ENCODE data around the gene TBC1D3B. TPM values are rescaled to one million over a fixed set of nuclear protein-coding genes. Genes with fewer than 3 reads are reported as not detected.

TBC1D3B gene
- total RNA-seq, 1 experiment from 2014 or later, result 11.3 TPM

- H3K4me2 ChIP-seq (ENCODE audit: low read length), result no peak overlapping the region
- no peaks in the 10 kb centered on the region for H3K9me2 ChIP-seq (ENCODE audit: insufficient read depth)
- H3K9me3 ChIP-seq (ENCODE audit: control insufficient read depth in 1 of 2, insufficient read depth in 1 of 2, low read depth in 1 of 2, low read length in 2 of 2), result no peaks in the 10 kb centered on the region
- ChIA-PET RAD21 (ENCODE audit: low non-redundant PET in 1 of 2, low total read pairs in 2 of 2, uncharacterized antibody in 2 of 2, unreplicated experiment in 2 of 2) (interaction anchor here in 1 of 2 experiments (1.0 kb wide), 1 partner anchor 172 kb away, joined by 3 read pairs; no protein-coding TSS in a partner anchor), POLR2A (interaction anchor here (1.3 kb wide), 1 partner anchor 9 kb away, joined by 3 read pairs; no protein-coding TSS in a partner anchor), CTCF (interaction anchor here (0.6 to 2.0 kb wide), 4 partner anchors 9 to 173 kb away, joined by 3 to 6 read pairs (median 4); no protein-coding TSS in a partner anchor)
- no peak overlapping the region for H3K27ac ChIP-seq (ENCODE audit: low read depth, low read length)
- TF ChIP-seq MAX (IDR thresholded peaks at IDR 0.05), result no peak
- TF ChIP-seq FOSL1 (IDR thresholded peaks at IDR 0.05; ENCODE audit: low read depth), result no peak
- TF ChIP-seq SIN3A (IDR thresholded peaks at IDR 0.05; ENCODE audit: low read depth), result no peak
- TF ChIP-seq RAD21 (IDR thresholded peaks at IDR 0.05; ENCODE audit: low read depth), result no peak
- TF ChIP-seq EZH2phosphoT487 (IDR thresholded peaks at IDR 0.05; ENCODE audit: borderline replicate concordance), result no peak
- no peak for TF ChIP-seq EZH2 (IDR thresholded peaks at IDR 0.05)
- no peak for TF ChIP-seq SRF (IDR thresholded peaks at IDR 0.05; ENCODE audit: low read depth)
- TF ChIP-seq ELF1 (IDR thresholded peaks at IDR 0.05; ENCODE audit: borderline replicate concordance, low read depth), result no peak
- no peak for TF ChIP-seq ZFX (IDR thresholded peaks at IDR 0.05)
- TF ChIP-seq, protein P1, sequence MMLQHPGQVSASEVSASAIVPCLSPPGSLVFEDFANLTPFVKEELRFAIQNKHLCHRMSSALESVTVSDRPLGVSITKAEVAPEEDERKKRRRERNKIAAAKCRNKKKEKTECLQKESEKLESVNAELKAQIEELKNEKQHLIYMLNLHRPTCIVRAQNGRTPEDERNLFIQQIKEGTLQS (IDR thresholded peaks at IDR 0.05), result no peak
- no peak for TF ChIP-seq EGR1 (IDR thresholded peaks at IDR 0.05; ENCODE audit: low read depth)
- TF ChIP-seq ZNF274 (IDR thresholded peaks at IDR 0.05; ENCODE audit: low read depth, low read length), result no peak
- TF ChIP-seq, protein P2, sequence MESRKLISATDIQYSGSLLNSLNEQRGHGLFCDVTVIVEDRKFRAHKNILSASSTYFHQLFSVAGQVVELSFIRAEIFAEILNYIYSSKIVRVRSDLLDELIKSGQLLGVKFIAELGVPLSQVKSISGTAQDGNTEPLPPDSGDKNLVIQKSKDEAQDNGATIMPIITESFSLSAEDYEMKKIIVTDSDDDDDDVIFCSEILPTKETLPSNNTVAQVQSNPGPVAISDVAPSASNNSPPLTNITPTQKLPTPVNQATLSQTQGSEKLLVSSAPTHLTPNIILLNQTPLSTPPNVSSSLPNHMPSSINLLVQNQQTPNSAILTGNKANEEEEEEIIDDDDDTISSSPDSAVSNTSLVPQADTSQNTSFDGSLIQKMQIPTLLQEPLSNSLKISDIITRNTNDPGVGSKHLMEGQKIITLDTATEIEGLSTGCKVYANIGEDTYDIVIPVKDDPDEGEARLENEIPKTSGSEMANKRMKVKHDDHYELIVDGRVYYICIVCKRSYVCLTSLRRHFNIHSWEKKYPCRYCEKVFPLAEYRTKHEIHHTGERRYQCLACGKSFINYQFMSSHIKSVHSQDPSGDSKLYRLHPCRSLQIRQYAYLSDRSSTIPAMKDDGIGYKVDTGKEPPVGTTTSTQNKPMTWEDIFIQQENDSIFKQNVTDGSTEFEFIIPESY (IDR thresholded peaks at IDR 0.05; ENCODE audit: extremely low read depth, insufficient replicate concordance, low read length), result no peak
- TF ChIP-seq SP1 (IDR thresholded peaks at IDR 0.05; ENCODE audit: low read depth), result no peak
- TF ChIP-seq JUND (IDR thresholded peaks at IDR 0.05), result no peak
- no peak for TF ChIP-seq YY1 (IDR thresholded peaks at IDR 0.05; ENCODE audit: extremely low read depth, insufficient replicate concordance, low read depth, low read length)
- no peak for TF ChIP-seq POLR2A (IDR thresholded peaks at IDR 0.05; ENCODE audit: borderline replicate concordance, extremely low read depth, insufficient read depth, insufficient read length)
- no peak for TF ChIP-seq CBX3 (IDR thresholded peaks at IDR 0.05; ENCODE audit: low read depth)
- no TSS peak for BruUV-seq (replicated peaks)
- H3K36me3 ChIP-seq (ENCODE audit: control insufficient read depth in 1 of 2, insufficient read depth in 2 of 2, low read length in 2 of 2), result no peaks in the 10 kb centered on the region
- no peaks in the 10 kb centered on the region for H4K20me1 ChIP-seq (ENCODE audit: insufficient read depth)
- no peak overlapping the region for H3K9ac ChIP-seq (ENCODE audit: low read length)
- no peaks in the 10 kb centered on the region for H3K4me1 ChIP-seq (ENCODE audit: control insufficient read depth in 1 of 2, insufficient read depth in 2 of 2, low read length in 2 of 2)
- no peaks in the 10 kb centered on the region for H3K27me3 ChIP-seq (ENCODE audit: insufficient read depth, low read length)
- ATAC-seq (no peak), DNase-seq (ENCODE audit: low read depth, low spot score) (no peak)
- no peak overlapping the region for H3K4me3 ChIP-seq (replicated peaks in 1 of 2; ENCODE audit: low read depth in 1 of 2, low read length in 2 of 2)
- H3K79me2 ChIP-seq (ENCODE audit: insufficient read depth, low read length), result no peaks in the 10 kb centered on the region
- intact Hi-C loops (cut with micrococcal nuclease), result no loop called here
- H2AFZ ChIP-seq (ENCODE audit: low read depth, low read length, poor library complexity, severe bottlenecking), result no peak overlapping the region
These were observed 34.2 kb downstream of the TBC1D3B start for GRCh38 chr17:36142235-36142634.
